Nephron (organoid): Measurements from ENCODE around the gene DDI1.

ENCODE experiments used
- H3K27ac Mint-ChIP-seq, 3 experiments: 2 replicates each; pipeline ENCODE4 v1.8.0; 2020; ENCODE audit warnings: mixed read lengths in 3 of 3, mild to moderate bottlenecking in 2 of 3, moderate library complexity in 1 of 3
- H3K27me3 Mint-ChIP-seq: 2 replicates; pipeline ENCODE4 v1.8.0; 2021; ENCODE audit warnings: low read depth, mild to moderate bottlenecking, moderate library complexity, mixed read lengths
- H3K36me3 Mint-ChIP-seq: 2 replicates; pipeline ENCODE4 v1.8.0; 2020; ENCODE audit warnings: low read depth, mixed read lengths
- H3K4me1 Mint-ChIP-seq: 2 replicates; pipeline ENCODE4 v1.8.0; 2020; ENCODE audit warnings: mixed read lengths
- H3K4me3 Mint-ChIP-seq, 3 experiments: 2 replicates each; pipeline ENCODE4 v1.8.0; 2020; ENCODE audit warnings: mild to moderate bottlenecking in 3 of 3, mixed read lengths in 3 of 3, moderate library complexity in 2 of 3
- H3K9me3 Mint-ChIP-seq: 2 replicates; pipeline ENCODE4 v1.8.0; 2020; ENCODE audit warnings: mixed read lengths
- TF ChIP-seq, protein P1 (sequence below), 3 experiments: fragments of 200-600 bp; sonication (generic); IDR thresholded peaks; one replicate each; pipeline ENCODE4 v1.5.0; 2021; ENCODE audit warnings: antibody characterized with exemption in 3 of 3; ENCODE audit not compliant: unreplicated experiment in 3 of 3

The DDI1 gene

DNA sequence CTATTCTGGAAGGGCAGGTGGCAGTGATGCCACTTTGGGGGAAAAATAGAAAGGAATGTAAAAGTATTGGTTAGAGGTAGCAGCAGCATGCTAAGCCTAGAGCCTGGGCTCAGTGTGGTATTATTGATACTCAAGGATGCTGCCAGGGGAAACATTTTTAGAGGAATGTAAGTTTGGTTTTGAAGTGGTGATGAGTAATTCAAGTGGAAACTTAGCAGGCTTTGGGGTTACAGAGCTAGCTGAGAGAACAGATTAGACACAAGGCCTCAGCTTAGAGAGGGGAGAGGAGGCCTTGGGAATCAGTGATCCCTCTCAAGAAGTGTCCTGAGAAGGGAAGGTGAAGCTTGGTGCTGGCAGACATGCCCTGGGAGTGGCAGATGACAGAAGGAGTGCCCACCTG lies 32.9 kb upstream of the DDI1 start:
- H3K4me1 Mint-ChIP-seq, result no peaks in the 10 kb centered on the region
- no peaks in the 10 kb centered on the region for H3K36me3 Mint-ChIP-seq
- H3K27me3 Mint-ChIP-seq, result peaks cover 7% of the 10 kb centered on the region

DNA sequence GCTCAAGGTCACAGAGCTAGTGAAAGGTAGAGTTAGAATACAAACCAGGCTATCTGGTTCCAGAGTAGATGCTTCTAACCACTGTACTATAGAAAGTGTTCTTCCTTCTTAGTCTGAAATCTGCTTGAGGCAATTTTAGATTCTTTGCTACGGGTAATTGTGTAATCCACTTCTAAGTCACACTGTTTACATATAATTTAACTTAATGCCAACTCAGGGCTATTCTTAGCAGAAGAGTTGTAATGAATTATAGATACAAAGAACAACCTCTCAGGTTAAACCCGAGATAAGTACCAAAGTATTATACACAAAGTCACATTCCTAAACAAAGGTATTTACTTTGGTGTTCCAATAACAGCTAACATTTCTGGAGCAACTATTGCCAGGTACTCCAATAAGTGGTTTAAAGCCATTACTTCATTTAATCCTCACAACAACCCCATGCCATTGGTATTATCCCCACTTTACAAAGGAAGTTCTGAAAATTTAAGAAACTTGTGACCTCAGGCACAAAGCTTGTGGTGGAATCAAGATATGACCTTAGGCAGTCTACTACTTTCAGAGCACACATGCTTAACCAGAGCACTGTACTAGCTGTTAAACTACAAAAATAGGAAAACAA lies 31.1 kb upstream of the DDI1 start:
- Mint-ChIP-seq H3K9me3 (no peaks in the 10 kb centered on the region), H3K4me1 (peaks cover 10% of the 10 kb centered on the region), H3K27me3 (peaks cover 7% of the 10 kb centered on the region), H3K36me3 (no peaks in the 10 kb centered on the region), H3K4me3 (no peak overlapping the region), H3K27ac (no peak overlapping the region)
- TF ChIP-seq, protein P1, sequence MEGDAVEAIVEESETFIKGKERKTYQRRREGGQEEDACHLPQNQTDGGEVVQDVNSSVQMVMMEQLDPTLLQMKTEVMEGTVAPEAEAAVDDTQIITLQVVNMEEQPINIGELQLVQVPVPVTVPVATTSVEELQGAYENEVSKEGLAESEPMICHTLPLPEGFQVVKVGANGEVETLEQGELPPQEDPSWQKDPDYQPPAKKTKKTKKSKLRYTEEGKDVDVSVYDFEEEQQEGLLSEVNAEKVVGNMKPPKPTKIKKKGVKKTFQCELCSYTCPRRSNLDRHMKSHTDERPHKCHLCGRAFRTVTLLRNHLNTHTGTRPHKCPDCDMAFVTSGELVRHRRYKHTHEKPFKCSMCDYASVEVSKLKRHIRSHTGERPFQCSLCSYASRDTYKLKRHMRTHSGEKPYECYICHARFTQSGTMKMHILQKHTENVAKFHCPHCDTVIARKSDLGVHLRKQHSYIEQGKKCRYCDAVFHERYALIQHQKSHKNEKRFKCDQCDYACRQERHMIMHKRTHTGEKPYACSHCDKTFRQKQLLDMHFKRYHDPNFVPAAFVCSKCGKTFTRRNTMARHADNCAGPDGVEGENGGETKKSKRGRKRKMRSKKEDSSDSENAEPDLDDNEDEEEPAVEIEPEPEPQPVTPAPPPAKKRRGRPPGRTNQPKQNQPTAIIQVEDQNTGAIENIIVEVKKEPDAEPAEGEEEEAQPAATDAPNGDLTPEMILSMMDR (IDR thresholded peaks at IDR 0.05; ENCODE audit: unreplicated experiment in 3 of 3), result no peak

More for the DNA sequence above, 32.9 kb upstream of the DDI1 start:
- no peaks in the 10 kb centered on the region for H3K9me3 Mint-ChIP-seq
- H3K27ac Mint-ChIP-seq, result no peak overlapping the region
- H3K4me3 Mint-ChIP-seq, result no peak overlapping the region
- TF ChIP-seq, protein P1 (IDR thresholded peaks at IDR 0.05; ENCODE audit: unreplicated experiment in 3 of 3), result no peak

DNA sequence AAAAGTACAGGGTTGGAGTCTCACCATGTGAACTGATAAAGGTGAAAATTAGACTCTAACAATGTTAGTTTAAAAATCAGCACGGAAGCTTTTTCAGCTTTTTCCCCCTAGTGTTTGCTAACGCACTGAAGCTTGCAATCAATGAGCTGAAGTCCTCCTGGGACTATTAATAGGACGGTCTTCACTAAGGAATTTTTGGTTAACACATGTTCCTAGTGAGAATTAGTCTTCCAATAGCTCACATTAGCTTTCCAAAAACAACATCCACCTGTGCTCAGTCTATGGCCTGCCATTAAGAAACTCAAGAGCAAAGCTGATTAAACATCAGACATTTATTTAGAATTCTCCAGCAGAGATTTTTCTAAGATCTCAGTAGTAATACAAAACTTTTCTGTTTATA lies 26.7 kb upstream of the DDI1 start:
- Mint-ChIP-seq H3K36me3 (no peaks in the 10 kb centered on the region), H3K27me3 (peaks cover 4% of the 10 kb centered on the region), H3K9me3 (no peaks in the 10 kb centered on the region), H3K27ac (no peak overlapping the region), H3K4me1 (peaks cover 15% of the 10 kb centered on the region), H3K4me3 (no peak overlapping the region)
- TF ChIP-seq, protein P1 (IDR thresholded peaks at IDR 0.05; ENCODE audit: unreplicated experiment in 3 of 3), result no peak

DNA sequence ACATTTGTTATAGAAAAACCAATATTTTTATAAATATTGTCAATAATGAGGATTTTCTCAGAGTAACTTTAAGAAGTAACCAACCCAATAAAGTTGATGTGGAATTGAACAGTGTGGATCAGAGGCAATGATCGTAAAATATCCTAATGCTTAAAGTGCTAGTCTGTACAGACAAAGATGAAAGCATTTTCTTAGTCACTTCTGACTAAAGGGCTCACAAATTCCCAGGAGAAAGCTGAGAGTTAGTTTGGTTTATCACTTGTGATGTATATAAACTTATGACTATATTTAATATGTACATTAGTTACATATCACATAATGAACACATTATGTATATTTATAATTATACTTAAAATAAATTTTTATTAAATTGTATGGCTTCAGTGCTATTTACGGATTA lies 25.4 kb upstream of the DDI1 start:
- Mint-ChIP-seq H3K27ac (no peak overlapping the region), H3K4me1 (peaks cover 15% of the 10 kb centered on the region), H3K27me3 (peaks cover 4% of the 10 kb centered on the region), H3K36me3 (no peaks in the 10 kb centered on the region), H3K4me3 (no peak overlapping the region), H3K9me3 (no peaks in the 10 kb centered on the region)
- TF ChIP-seq, protein P1 (IDR thresholded peaks at IDR 0.05; ENCODE audit: unreplicated experiment in 3 of 3), result no peak

DNA sequence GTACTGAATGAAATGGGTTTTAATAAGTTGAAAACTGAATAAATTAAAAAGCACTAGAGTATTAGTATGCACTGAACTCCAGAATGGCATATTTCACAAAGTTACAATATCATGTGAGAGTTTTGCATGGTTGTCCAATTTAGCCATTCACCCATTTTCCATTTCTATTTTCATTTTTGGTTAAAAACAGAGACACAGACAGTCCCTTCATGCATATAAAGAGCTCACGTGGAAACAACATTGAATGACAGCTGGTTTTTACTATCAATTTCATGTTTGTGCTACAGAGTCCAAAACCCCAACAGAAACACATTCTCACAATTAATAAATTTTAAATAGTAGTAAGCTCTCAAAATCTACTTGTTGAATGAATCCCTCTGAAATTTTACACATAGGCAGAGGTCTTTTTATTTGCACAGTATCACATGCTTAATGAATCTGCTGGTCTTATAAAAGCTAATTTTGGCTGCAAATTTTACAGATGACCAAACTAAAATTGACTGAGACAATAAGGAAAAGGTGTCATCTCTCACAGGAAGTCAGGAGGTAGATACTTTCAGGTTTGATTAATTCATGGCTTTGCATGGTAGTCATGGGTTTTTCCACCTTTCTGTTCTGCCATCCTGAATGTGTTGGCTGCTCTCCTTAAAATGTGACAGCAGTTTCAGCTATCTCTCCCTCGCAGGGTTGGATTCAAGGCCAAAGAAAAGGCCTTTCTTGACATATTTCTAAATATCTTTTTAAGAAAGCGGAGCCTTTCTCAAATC lies 20.6 kb upstream of the DDI1 start:
- TF ChIP-seq, protein P1 (IDR thresholded peaks at IDR 0.05; ENCODE audit: unreplicated experiment in 3 of 3), result no peak
- Mint-ChIP-seq H3K27ac (no peak overlapping the region), H3K9me3 (no peaks in the 10 kb centered on the region), H3K27me3 (no peaks in the 10 kb centered on the region), H3K36me3 (no peaks in the 10 kb centered on the region), H3K4me3 (no peak overlapping the region), H3K4me1 (peaks cover 2% of the 10 kb centered on the region)

DNA sequence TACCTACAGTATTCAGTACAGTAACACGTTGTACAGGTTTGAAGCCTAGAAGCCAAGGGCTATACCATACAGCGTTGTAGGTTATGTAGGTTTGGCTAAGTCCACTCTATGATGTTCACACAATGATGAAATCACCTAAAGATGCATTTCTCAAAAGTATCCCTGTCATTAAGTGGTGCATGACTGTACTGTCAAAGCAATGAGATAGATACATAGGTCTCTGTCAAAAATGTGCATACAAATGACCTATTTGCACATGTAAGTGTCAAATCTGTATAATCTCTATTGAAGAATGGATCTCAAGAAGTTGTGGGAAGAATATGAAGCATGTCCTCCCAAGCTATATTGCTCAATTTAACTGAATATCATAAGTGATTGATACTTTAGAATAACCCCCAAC lies 11.9 kb upstream of the DDI1 start:
- H3K27me3 Mint-ChIP-seq, result no peaks in the 10 kb centered on the region
- no peaks in the 10 kb centered on the region for H3K4me1 Mint-ChIP-seq
- H3K27ac Mint-ChIP-seq, result no peak overlapping the region
- H3K36me3 Mint-ChIP-seq, result no peaks in the 10 kb centered on the region
- H3K9me3 Mint-ChIP-seq, result no peaks in the 10 kb centered on the region
- H3K4me3 Mint-ChIP-seq, result no peak overlapping the region
- TF ChIP-seq, protein P1 (IDR thresholded peaks at IDR 0.05; ENCODE audit: unreplicated experiment in 3 of 3), result no peak
